Endothelial cell of umbilical vein (primary cell): ENCODE measurements around the gene RGS6.

Experiments used
- EZH2 ChIP-seq: IDR thresholded peaks from 2 replicates; pipeline ENCODE4 v1.6.1; 2012; ENCODE audit warnings: borderline replicate concordance, low read depth, mild to moderate bottlenecking, moderate library complexity, low read length, inconsistent platforms; ENCODE audit not compliant: severe bottlenecking
- MAX ChIP-seq: IDR thresholded peaks from 2 replicates; pipeline ENCODE4 v1.6.1; 2011; ENCODE audit not compliant: insufficient read depth, insufficient read length
- POLR2A ChIP-seq: IDR thresholded peaks from 2 replicates; pipeline ENCODE4 v1.6.1; 2012; ENCODE audit warnings: low read depth, mild to moderate bottlenecking, control low read depth, low read length
- TF ChIP-seq, protein P1 (sequence below), 2 donors: IDR thresholded peaks; 1 replicate in 1 of 2; 2 replicates in 1 of 2; pipeline ENCODE4 v1.5.1; 2011; ENCODE audit warnings: low read length in 2 of 2, mild to moderate bottlenecking in 2 of 2, moderate library complexity in 2 of 2, control low read depth in 1 of 2, inconsistent platforms in 1 of 2, low read depth in 1 of 2; ENCODE audit not compliant: insufficient read depth in 1 of 2; ENCODE audit errors: extremely low read depth in 1 of 2

DNA sequence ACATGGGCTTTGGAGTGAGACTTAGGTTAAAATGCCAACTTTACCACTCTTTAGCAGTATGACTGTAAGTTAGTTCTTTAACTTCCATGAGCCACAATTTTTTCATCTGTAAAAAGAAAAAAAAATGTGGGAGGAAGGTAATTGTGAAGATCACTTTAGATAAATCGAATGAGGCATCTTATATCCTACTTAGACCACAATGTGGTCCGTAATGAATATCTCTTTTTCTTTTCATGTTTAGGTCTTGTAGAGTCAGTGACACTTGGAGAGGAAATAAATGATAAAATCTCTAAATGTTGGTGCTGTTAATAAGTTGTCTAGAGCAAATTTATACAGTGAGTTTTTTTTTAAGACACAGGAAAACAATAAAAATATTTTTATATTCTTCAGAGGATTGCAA is 34.3 kb downstream of the RGS6 start:
- TF ChIP-seq, protein P1, sequence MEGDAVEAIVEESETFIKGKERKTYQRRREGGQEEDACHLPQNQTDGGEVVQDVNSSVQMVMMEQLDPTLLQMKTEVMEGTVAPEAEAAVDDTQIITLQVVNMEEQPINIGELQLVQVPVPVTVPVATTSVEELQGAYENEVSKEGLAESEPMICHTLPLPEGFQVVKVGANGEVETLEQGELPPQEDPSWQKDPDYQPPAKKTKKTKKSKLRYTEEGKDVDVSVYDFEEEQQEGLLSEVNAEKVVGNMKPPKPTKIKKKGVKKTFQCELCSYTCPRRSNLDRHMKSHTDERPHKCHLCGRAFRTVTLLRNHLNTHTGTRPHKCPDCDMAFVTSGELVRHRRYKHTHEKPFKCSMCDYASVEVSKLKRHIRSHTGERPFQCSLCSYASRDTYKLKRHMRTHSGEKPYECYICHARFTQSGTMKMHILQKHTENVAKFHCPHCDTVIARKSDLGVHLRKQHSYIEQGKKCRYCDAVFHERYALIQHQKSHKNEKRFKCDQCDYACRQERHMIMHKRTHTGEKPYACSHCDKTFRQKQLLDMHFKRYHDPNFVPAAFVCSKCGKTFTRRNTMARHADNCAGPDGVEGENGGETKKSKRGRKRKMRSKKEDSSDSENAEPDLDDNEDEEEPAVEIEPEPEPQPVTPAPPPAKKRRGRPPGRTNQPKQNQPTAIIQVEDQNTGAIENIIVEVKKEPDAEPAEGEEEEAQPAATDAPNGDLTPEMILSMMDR (IDR thresholded peaks at IDR 0.05; ENCODE audit: extremely low read depth in 1 of 2, insufficient read depth in 1 of 2, low read depth in 1 of 2, low read length in 2 of 2): no peak
- TF ChIP-seq POLR2A (no peak), MAX (no peak), EZH2 (no peak)
